Measurements from ENCODE around the gene SYT1.

GRCh38 chr12:79155683-79156082 lies 291.1 kb downstream of the SYT1 start:
- TF ChIP-seq POLR2A (IDR thresholded peaks at IDR 0.05; ENCODE audit: low read depth, low read length) (no peak), TAF1 (IDR thresholded peaks at IDR 0.05; ENCODE audit: borderline replicate concordance, low read depth, low read length) (no peak), POLR2AphosphoS5 (IDR thresholded peaks at IDR 0.05; ENCODE audit: low read depth, low read length) (no peak)

All from GM12892 (cell line).